ENCODE results near the gene TBC1D16.

TBC1D16 gene

DNA sequence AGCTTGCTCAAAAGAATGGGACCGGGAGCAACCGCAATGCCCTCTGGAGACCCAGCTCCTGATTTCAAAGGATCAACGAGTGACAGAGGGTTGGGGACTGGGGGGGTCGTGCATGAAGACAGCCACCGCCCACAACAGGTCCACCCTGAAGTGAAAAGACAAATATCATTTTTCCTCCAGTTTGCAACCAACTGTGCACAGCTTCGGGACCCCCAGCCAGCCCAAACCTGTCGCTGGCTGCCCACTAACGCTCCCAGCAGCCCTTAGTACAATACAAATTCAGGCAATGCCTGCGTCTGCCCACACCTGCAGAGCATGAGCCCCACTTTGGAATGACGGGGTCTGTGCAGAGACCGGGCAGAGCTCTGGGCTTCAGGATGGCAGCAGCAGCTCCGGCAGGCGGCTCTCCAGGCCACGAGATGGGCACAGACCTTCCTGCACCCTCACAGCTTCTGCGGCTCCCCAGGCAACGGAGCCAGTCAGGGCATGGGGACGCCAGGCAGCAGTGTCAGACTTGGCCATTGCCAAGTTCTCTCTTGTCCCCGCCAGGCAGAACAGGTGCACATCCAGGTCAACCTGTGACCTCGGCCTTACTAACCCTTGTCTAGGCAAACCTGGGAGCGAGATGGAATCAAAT, 60.1 kb downstream of the TBC1D16 start:
- TF ChIP-seq CTCF (IDR thresholded peaks at IDR 0.05) = no peak

GRCh38 chr17:79974566-79975497, 60.8 kb downstream of the TBC1D16 start:
- TF ChIP-seq CTCF (IDR thresholded peaks at IDR 0.05) = peak; percentile 24; the same call in 1 of the 2 replicates

DNA sequence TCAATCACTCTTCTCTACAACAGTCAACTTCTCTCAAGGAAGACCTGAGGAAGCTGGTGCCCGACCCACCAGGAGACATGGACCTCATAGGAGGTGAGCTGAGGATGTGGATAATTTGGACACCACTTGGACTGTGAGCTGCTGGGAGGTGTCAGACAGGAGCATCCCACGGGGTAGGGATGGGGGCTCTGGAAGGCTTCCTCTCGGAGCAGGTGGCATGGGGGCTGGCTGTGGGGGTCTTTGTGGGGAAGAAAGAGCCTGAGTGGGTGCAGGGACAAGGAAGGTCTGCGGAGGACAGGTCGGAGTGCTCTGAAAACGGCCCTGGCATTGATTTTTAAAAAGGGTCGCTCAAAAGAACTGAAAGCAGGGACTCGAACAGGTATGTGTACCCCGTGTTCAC, 64.0 kb downstream of the TBC1D16 start:
- TF ChIP-seq CTCF (IDR thresholded peaks at IDR 0.05) = no peak

DNA sequence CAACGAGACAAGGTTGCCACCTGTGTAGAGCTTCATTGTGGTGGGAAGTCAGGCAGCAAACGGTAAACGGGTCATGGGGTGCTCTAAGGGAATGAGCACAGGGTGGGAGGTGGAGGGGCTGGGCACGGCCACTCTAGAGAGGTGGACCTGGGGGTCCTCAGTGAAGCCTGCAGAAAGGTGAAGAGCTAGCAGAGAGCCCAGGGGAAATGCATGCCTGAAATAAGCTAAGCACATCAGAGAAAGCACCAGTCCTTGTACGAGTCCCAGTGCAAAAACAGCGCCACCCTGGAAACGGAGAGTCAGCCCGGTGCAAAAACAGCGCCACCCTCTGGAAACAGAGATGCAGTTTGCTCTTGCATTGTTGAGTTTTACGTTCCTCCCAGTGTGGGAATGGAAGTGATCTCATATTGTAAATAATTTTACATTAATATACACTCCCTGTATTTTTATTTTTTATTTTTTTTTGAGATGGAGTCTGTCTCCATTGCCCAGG, 65.0 kb downstream of the TBC1D16 start:
- TF ChIP-seq CTCF (IDR thresholded peaks at IDR 0.05) = peak; percentile 55

DNA sequence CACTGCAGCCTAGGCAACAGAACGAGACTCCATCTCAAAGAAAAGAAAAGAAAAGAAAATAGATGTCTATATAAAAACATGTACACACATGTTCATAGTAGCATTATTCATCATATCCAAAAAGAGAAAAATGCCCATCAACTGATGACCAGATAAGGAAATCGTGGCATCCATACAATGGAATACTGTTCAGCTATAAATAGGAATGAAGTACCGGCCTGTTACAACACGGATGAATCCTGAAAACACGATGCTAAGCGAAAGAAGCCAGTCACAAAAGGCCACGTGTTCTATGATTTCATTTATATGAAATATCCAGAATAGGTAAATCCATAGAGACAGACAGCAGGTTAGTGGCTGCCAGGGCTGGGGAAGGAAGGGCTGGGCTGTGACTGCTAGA, 65.8 kb downstream of the TBC1D16 start:
- no peak for TF ChIP-seq CTCF (IDR thresholded peaks at IDR 0.05)

GRCh38 chr17:79968116-79968515, 67.6 kb downstream of the TBC1D16 start:
- no peak for TF ChIP-seq CTCF (IDR thresholded peaks at IDR 0.05)

DNA sequence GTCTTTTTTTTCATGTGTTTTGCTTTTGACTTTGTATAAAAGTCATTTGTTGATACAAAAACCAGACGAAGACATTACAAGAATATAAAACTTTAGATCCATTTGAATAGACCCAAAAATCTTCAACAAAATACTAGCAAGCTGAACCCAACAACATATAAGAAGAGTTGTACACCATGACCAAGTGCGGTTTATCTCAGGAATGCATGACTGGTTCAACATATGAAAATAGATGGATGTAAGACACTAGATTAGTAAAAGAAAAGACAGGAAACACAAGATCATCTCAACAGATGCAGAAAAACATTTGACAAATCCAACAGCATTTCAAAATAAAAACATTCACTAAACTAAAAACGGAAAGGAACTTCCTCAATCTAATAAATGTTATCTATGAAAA, 69.0 kb downstream of the TBC1D16 start:
- no peak for TF ChIP-seq CTCF (IDR thresholded peaks at IDR 0.05)
